Endodermal cell (in vitro differentiated cells): Measurements from ENCODE around the gene PTK7. TPM values are rescaled to one million over a fixed set of nuclear protein-coding genes. Genes with fewer than 3 reads are reported as not detected.
A peak's percentile ranks its signal among the peaks of the same experiment; 100 is the strongest.

Experiments
- DNase-seq: peaks from one replicate; pipeline ENCODE4 v3.0.0-alpha.2; 2017
- H3K27ac ChIP-seq: 2 replicates; pipeline ENCODE4 v1.5.1; 2013; ENCODE audit warnings: mild to moderate bottlenecking, low read depth, low read length, moderate library complexity
- H3K27me3 ChIP-seq: 2 replicates; pipeline ENCODE4 v1.6.1; 2013; ENCODE audit warnings: mild to moderate bottlenecking, low read length, moderate library complexity; ENCODE audit not compliant: insufficient read depth, control insufficient read depth, poor library complexity, severe bottlenecking
- H3K36me3 ChIP-seq: 2 replicates; pipeline ENCODE4 v1.7.0; 2013; ENCODE audit warnings: mild to moderate bottlenecking, low read length, moderate library complexity; ENCODE audit not compliant: control insufficient read depth, insufficient read depth
- H3K4me1 ChIP-seq: one replicate; pipeline ENCODE4 v1.7.0; 2013; ENCODE audit warnings: low read length; ENCODE audit not compliant: control insufficient read depth, insufficient read depth
- H3K4me3 ChIP-seq: 2 replicates; pipeline ENCODE4 v1.5.1; 2013; ENCODE audit warnings: mild to moderate bottlenecking, low read length, moderate library complexity
- H3K9ac ChIP-seq: 2 replicates; pipeline ENCODE4 v1.6.1; 2013; ENCODE audit warnings: mild to moderate bottlenecking, low read length, moderate library complexity; ENCODE audit not compliant: poor library complexity, severe bottlenecking; ENCODE audit errors: extremely low read depth
- H3K9me3 ChIP-seq: 2 replicates; pipeline ENCODE4 v1.6.1; 2013; ENCODE audit warnings: mild to moderate bottlenecking, low read length, moderate library complexity; ENCODE audit not compliant: control insufficient read depth
- H3K27ac Mint-ChIP-seq: 2 replicates; pipeline ENCODE4 v1.8.0; 2020; ENCODE audit warnings: mixed read lengths
- H3K27me3 Mint-ChIP-seq: 2 replicates; pipeline ENCODE4 v1.8.0; 2021; ENCODE audit warnings: mild to moderate bottlenecking, mixed read lengths; ENCODE audit not compliant: insufficient read depth
- H3K36me3 Mint-ChIP-seq: 2 replicates; pipeline ENCODE4 v1.8.0; 2020; ENCODE audit warnings: low read depth, mixed read lengths
- H3K4me1 Mint-ChIP-seq: 2 replicates; pipeline ENCODE4 v1.8.0; 2020; ENCODE audit warnings: mixed read lengths
- H3K4me3 Mint-ChIP-seq: 2 replicates; pipeline ENCODE4 v1.8.0; 2020; ENCODE audit warnings: mild to moderate bottlenecking, moderate library complexity, mixed read lengths
- H3K9me3 Mint-ChIP-seq: 2 replicates; pipeline ENCODE4 v1.8.0; 2020; ENCODE audit warnings: mild to moderate bottlenecking, mixed read lengths
- CTCF ChIP-seq: fragments of 200-600 bp; sonication (generic); conservative IDR thresholded peaks from 2 replicates; pipeline ENCODE4 v1.5.0; 2021; ENCODE audit warnings: antibody characterized with exemption, mild to moderate bottlenecking
- WGBS, 2 experiments: methylation state at CpG; one replicate each; pipeline versions ENCODE4 v1.1.5 to v1.1.7; 2013; ENCODE audit warnings: missing lambda C conversion rate in 2 of 2, mixed read lengths in 1 of 2; ENCODE audit not compliant: insufficient coverage in 1 of 2, insufficient read length in 1 of 2; 5-methylcytosine and 5-hydroxymethylcytosine counted together
- total RNA-seq, 2 donors: library from RNA; stranded (reverse); fragmentation: NEBNext Ultra II Directional in 1 of 2; extraction: Animal tissue kit (Norgen Biotek cat#: 25700) in 1 of 2; gene quantifications; 2 replicates in 1 of 2; 3 replicates in 1 of 2; pipeline ENCODE4 v1.2.1, GENCODE V29; 2021

PTK7 gene
- total RNA-seq, 2 donors from 2014 or later = 167 to 183 TPM

- Histone ChIP-seq H3K9me3 (no peaks in the 10 kb centered on the region), H3K36me3 (peaks cover 30% of the 10 kb centered on the region), H3K27me3 (no peaks in the 10 kb centered on the region), H3K27ac (peak overlapping the region; percentile 28), H3K4me3 (peak overlapping the region; percentile 83), H3K4me1 (peaks cover 3% of the 10 kb centered on the region), H3K9ac (peak overlapping the region; percentile 60)
- DNase-seq = no peak
- WGBS, 2 experiments = 35 to 60% methylated on average over 3 to 9 of the region's 9 CpGs
- H3K27ac Mint-ChIP-seq = peak overlapping the region; percentile 72
- peaks cover 27% of the 10 kb centered on the region for H3K36me3 Mint-ChIP-seq
- peaks cover 20% of the 10 kb centered on the region for H3K4me1 Mint-ChIP-seq
- TF ChIP-seq CTCF = no peak
- H3K9me3 Mint-ChIP-seq = no peaks in the 10 kb centered on the region
- H3K4me3 Mint-ChIP-seq = peak overlapping the region; percentile 82
- no peaks in the 10 kb centered on the region for H3K27me3 Mint-ChIP-seq
Observed at GRCh38 chr6:43181621-43181941, 105.5 kb downstream of the PTK7 start.

- Histone ChIP-seq H3K4me1 (peaks cover 3% of the 10 kb centered on the region), H3K4me3 (peak within 1 kb of the TSS; percentile 83), H3K27me3 (no peaks in the 10 kb centered on the region), H3K36me3 (peaks cover 24% of the 10 kb centered on the region), H3K9ac (peak within 1 kb of the TSS; percentile 60), H3K9me3 (no peaks in the 10 kb centered on the region), H3K27ac (peak within 1 kb of the TSS; percentile 28)
- H3K4me1 Mint-ChIP-seq = peaks cover 20% of the 10 kb centered on the region
- peak within 1 kb of the TSS; percentile 82 for H3K4me3 Mint-ChIP-seq
- WGBS, 2 experiments = 5 to 13% methylated on average over 9 to 51 of the region's 51 CpGs
- H3K36me3 Mint-ChIP-seq = peaks cover 24% of the 10 kb centered on the region
- peak within 1 kb of the TSS; percentile 72 for H3K27ac Mint-ChIP-seq
- no peak for TF ChIP-seq CTCF
- no peaks in the 10 kb centered on the region for H3K27me3 Mint-ChIP-seq
- H3K9me3 Mint-ChIP-seq = no peaks in the 10 kb centered on the region
- peak; percentile 90 for DNase-seq
Observed at GRCh38 chr6:43181942-43182860, 106.1 kb downstream of the PTK7 start, which contains the start of gene CUL9. TSS of gene CUL9 (plus strand) at chr6:43182196. CDS start at chr6:43184311, 2,115 bp downstream.

- Mint-ChIP-seq H3K27me3 (no peaks in the 10 kb centered on the region), H3K27ac (no peak overlapping the region), H3K9me3 (no peaks in the 10 kb centered on the region), H3K4me1 (peaks cover 20% of the 10 kb centered on the region), H3K36me3 (peaks cover 26% of the 10 kb centered on the region), H3K4me3 (peak overlapping the region; percentile 82)
- peaks cover 21% of the 10 kb centered on the region for H3K36me3 ChIP-seq
- H3K9ac ChIP-seq = no peak overlapping the region
- no peak overlapping the region for H3K4me3 ChIP-seq
- no peak for DNase-seq
- H3K27ac ChIP-seq = no peak overlapping the region
- WGBS, 2 experiments = 94 to 100% methylated on average over 1 to 4 of the region's 4 CpGs
- H3K4me1 ChIP-seq = peaks cover 3% of the 10 kb centered on the region
- no peak for TF ChIP-seq CTCF
- no peaks in the 10 kb centered on the region for H3K27me3 ChIP-seq
- H3K9me3 ChIP-seq = no peaks in the 10 kb centered on the region
Observed at GRCh38 chr6:43183441-43183840, 107.3 kb downstream of the PTK7 start.
